ENCODE data around the gene FRAS1. TPM values are rescaled to one million over a fixed set of nuclear protein-coding genes. Genes with fewer than 3 reads are reported as not detected.
"Not testable (repeated sequence)": the region's sequence is repeated elsewhere in the genome, so short reads cannot be mapped to it uniquely, and the experiment has no call there.

Gene FRAS1
- total RNA-seq, 2 donors from 2014 or later, result 2.1 to 4.0 TPM

DNA sequence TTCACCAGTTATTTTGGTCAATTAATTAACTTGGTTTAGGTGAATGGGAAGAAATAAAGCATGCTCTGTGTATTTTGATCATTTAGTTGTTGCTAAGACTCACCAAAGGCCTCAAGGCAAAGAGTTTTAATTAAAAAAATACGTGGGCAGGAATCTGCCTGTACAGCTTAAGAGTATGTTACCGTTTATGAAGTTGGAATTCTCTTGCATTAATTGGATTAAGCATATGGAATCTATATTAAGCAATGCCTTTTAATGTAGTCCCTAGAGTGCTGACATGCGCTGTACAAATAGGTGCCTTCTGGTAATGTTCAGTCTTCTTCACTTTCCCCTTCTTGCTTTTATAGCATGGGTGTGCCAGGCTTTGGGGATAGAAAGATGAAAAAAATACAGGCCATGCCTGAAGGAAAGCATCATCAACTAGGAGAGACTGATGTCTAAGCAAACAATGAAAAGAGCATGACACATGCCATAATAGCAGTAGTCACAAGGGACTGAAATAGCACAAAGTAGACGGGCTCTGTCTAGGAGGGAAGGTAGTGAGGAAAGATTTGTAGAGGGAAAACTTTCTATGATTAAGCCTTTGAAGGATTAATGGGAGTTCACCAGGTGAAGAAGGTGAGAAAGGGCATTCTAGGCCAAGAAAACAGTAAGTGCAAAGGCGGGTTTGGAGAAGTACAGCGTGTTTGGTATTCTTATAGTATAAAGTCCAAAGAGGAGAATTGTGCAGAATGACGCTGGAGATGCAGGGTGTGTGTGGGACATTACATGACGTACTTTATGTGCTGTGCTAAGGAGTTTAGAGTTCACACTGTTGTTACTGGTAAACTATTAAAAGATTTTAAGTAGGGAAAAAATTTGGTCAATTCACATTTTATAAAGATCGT, 268.4 kb downstream of the FRAS1 start:
- intact Hi-C loops (cut with DNase I), result no loop called here
- Histone ChIP-seq H3K9ac (ENCODE audit: low read depth in 2 of 2, low read length in 2 of 2) (no peak overlapping the region), H3K27ac (no peak overlapping the region), H3K36me3 (no peaks in the 10 kb centered on the region), H3K4me1 (no peaks in the 10 kb centered on the region), H3K4me3 (no peak overlapping the region), H3K27me3 (no peaks in the 10 kb centered on the region), H3K9me3 (no peaks in the 10 kb centered on the region)
- no peak for TF ChIP-seq CTCF (IDR thresholded peaks at IDR 0.05)
- DNase-seq, result no peak

GRCh38 chr4:78328591-78328990, 271.5 kb downstream of the FRAS1 start:
- H3K27ac ChIP-seq; H3K9ac ChIP-seq (ENCODE audit: low read depth in 2 of 2, low read length in 2 of 2); H3K36me3 ChIP-seq; DNase-seq; H3K4me1 ChIP-seq; H3K9me3 ChIP-seq; H3K4me3 ChIP-seq; intact Hi-C loops (cut with DNase I); H3K27me3 ChIP-seq: not testable (repeated sequence)

GRCh38 chr4:78331186-78331585, 274.1 kb downstream of the FRAS1 start:
- intact Hi-C loops (cut with DNase I), result no loop called here
- Histone ChIP-seq H3K9me3 (no peaks in the 10 kb centered on the region), H3K27ac (no peak overlapping the region), H3K9ac (ENCODE audit: low read depth in 2 of 2, low read length in 2 of 2) (no peak overlapping the region), H3K4me3 (no peak overlapping the region), H3K36me3 (no peaks in the 10 kb centered on the region), H3K27me3 (no peaks in the 10 kb centered on the region), H3K4me1 (no peaks in the 10 kb centered on the region)
- no peak for DNase-seq
- no peak for TF ChIP-seq CTCF (IDR thresholded peaks at IDR 0.05)

DNA sequence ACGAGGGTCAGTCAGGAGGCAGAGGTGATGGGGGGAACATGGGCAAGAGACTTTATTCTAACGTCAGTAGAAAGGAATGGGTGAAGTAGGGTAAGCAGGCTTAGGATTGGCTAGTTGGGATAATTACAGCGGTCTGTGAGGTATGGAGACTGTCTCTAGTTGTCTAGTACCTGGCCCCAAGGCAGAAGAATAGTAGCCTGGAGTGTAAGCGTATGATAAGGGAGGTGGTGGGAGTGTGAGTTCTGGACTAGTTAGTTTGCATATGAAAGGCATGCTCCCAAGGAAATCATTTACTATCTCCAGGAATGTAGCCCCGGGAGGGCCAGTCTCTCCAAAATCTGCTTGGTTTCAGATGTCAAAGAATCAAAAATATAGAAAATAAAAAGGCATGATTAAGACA, 274.8 kb downstream of the FRAS1 start:
- intact Hi-C loops (cut with DNase I), result no loop called here

DNA sequence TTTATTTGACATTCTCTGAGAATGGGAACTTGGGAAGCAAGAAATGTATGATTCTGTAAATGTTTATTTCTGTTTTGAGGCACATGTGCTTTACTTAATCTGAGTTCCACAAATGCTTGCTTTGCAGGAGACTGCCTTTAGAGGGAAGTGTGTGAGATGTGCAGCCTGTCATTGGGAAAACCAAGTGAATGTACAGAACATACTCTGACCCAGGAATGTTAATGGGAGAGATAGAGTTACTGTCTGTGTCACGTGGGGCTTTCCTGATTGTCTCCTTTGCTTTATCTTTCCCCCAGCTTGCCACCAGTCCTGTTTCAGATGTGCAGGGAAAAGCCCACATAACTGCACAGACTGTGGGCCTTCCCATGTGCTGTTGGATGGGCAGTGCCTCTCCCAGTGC, 275.9 kb downstream of the FRAS1 start:
- H3K27me3 ChIP-seq, result no peaks in the 10 kb centered on the region
- no peak overlapping the region for H3K9ac ChIP-seq (ENCODE audit: low read depth in 2 of 2, low read length in 2 of 2)
- H3K27ac ChIP-seq, result no peak overlapping the region
- H3K36me3 ChIP-seq, result no peaks in the 10 kb centered on the region
- no peaks in the 10 kb centered on the region for H3K9me3 ChIP-seq
- H3K4me1 ChIP-seq, result no peaks in the 10 kb centered on the region
- TF ChIP-seq CTCF (IDR thresholded peaks at IDR 0.05), result no peak
- no peak overlapping the region for H3K4me3 ChIP-seq
- DNase-seq, result no peak
- intact Hi-C loops (cut with DNase I), result no loop called here

More for the DNA sequence above, 274.8 kb downstream of the FRAS1 start:
- TF ChIP-seq CTCF (IDR thresholded peaks at IDR 0.05), result no peak
- H3K9ac ChIP-seq (ENCODE audit: low read depth in 2 of 2, low read length in 2 of 2), result no peak overlapping the region
- no peaks in the 10 kb centered on the region for H3K9me3 ChIP-seq
- no peaks in the 10 kb centered on the region for H3K27me3 ChIP-seq
- no peaks in the 10 kb centered on the region for H3K4me1 ChIP-seq
- H3K36me3 ChIP-seq, result no peaks in the 10 kb centered on the region
- H3K27ac ChIP-seq, result no peak overlapping the region
- DNase-seq, result no peak
- no peak overlapping the region for H3K4me3 ChIP-seq
